Suprapubic skin (tissue), 4 donors: ENCODE measurements around the gene FUZ.

Experiments
- CTCF ChIP-seq, 2 donors: fragments of 200-600 bp in 1 of 2; fragments of 450-650 bp in 1 of 2; sonication (generic) in 1 of 2; IDR thresholded peaks; one replicate each; pipeline ENCODE4 v1.5.1; 2016 to 2019; ENCODE audit warnings: antibody characterized with exemption in 2 of 2, mild to moderate bottlenecking in 1 of 2, moderate library complexity in 1 of 2
- EP300 ChIP-seq: sonication (generic); formaldehyde crosslinking; IDR thresholded peaks from one replicate; pipeline ENCODE4 v1.6.1; 2017; ENCODE audit warnings: antibody characterized with exemption
- POLR2AphosphoS5 ChIP-seq, 3 donors: sonication (generic); formaldehyde crosslinking; IDR thresholded peaks; one replicate each; pipeline ENCODE4 v1.6.1; 2017; ENCODE audit warnings: antibody characterized with exemption in 3 of 3

GRCh38 chr19:49840321-49840720 lies 27.2 kb upstream of the FUZ start:
- TF ChIP-seq EP300 (no peak), CTCF (IDR thresholded peaks at IDR 0.05) (no peak), POLR2AphosphoS5 (IDR thresholded peaks at IDR 0.05) (no peak)
